Stimulated activated CD4-positive, alpha-beta T cell treated with anti-CD3 and anti-CD28 coated beads, Interleukin-12 subunit alpha, Interleukin-12 subunit beta, amount 100 ng/mL, for 24 hours (primary cell): ENCODE results near the gene ZNF853.
A peak's percentile ranks its signal among the peaks of the same experiment; 100 is the strongest.
"Not testable (repeated sequence)": the region's sequence is repeated elsewhere in the genome, so short reads cannot be mapped to it uniquely, and the experiment has no call there.

Source experiments
- DNase-seq, 2 experiments: peaks; one replicate each; pipeline ENCODE4 v3.0.0-alpha.2; 2020; ENCODE audit warnings: low read depth in 2 of 2

The ZNF853 gene

DNA sequence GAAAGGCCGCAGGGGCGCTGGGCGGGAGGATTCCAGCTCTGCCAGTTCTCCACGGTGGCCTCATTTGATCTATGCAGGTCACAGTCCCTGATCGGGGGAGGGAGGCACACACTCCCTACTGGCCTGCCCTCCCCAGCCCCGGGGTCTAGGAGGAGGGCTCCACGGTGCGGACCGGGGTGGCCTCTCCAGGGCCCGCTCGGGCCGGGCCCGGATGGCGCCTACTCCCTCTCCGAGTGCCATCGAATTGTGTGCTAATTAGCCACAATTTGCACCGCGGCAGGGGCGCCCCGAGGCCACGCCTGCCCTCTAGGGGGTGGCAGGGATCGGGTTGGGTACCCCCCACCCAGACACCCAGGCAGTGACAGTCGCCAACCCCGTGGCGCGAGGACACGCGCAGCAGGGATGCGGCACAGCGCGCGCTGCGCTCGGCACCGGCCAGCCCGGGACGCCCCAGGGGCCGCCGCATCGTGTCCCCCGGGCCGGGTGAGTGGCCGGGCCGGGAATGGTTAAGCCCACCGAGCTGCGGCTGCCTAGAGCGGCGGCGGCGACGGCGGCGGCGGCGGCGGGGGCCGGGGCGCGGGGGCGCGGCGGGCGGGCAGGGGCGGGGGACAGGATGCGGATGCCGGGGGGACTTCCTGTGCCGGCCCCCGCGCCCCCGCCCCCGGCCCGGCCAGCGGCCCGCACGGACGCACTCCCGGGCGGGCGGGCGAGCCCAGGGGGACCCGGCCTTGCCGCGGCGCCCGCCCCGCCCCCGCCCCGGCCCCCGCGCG lies at the start of gene ZNF853:
ZNF853 (plus strand) TSS at position 658 of the 770 bp plus-strand sequence. CDS start 565 bp downstream, outside the sequence.
- no peak for DNase-seq

DNA sequence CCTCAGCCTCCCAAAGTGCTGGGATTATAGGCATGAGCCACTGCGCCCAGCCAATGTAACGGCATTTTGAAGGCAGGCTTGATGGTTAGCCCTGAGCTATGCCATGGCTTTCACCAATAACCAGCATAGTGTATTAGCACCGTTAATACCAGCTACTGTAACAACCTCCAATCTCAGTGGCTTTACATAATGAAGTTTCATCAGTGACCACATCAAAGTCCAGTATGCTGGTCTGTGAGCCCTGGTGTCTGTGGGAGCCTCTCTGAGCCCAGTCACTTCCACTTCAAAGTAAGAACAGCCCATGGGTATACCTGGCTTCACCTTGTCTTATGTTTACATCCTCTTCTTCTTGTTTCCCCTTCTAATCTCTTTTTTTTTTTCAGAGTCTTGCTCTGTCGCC lies 49.8 kb upstream of the ZNF853 start:
- DNase-seq, result no peak

DNA sequence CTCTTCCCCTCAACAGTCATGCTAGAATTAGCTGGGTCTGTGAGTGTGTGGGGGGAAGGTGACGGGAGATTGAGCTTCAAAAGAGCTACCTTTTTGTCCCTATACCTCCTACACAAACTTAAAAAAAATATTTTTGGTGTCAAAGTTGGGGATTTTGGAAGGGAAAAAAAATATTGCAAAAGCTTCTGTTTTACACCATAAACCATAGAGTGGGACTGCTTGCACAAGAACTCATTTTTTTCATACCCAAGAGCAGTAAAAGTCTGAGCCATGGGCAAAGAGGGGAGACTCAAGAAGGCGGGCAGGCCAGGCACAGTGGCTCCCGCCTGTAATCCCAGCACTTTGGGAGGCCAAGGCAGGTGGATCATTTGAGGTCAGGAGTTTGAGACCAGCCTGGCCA lies 47.5 kb upstream of the ZNF853 start:
- no peak for DNase-seq

DNA sequence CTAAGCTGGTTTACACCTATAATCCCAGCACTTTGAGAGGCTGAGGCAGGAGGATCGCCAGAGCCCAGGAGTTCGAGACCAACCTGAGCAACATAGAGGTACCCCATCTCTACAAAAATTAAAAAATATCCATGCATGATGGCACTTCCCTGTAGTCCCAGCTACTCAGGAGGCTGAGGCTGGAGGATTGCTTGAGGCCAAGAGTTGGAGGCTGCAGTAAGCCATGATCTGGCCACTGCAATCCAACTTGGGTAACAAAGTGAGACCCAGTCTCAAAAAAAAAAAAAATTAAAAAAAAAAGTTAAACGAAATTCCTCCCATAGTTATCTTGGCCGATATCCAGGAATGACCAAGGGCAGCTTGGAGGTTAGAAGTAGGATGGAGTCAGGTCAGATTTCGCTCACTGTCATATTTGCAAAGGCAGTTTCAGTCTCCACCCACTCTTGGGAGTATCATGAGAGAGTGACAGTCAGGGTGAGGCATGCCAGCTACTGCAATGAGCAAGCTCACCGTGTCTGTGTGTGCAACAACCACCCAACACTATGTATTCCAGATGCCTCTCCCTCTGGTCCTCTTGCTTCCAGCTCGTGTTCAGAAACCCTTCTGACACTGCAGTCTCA lies 44.1 kb upstream of the ZNF853 start:
- DNase-seq, result no peak

DNA sequence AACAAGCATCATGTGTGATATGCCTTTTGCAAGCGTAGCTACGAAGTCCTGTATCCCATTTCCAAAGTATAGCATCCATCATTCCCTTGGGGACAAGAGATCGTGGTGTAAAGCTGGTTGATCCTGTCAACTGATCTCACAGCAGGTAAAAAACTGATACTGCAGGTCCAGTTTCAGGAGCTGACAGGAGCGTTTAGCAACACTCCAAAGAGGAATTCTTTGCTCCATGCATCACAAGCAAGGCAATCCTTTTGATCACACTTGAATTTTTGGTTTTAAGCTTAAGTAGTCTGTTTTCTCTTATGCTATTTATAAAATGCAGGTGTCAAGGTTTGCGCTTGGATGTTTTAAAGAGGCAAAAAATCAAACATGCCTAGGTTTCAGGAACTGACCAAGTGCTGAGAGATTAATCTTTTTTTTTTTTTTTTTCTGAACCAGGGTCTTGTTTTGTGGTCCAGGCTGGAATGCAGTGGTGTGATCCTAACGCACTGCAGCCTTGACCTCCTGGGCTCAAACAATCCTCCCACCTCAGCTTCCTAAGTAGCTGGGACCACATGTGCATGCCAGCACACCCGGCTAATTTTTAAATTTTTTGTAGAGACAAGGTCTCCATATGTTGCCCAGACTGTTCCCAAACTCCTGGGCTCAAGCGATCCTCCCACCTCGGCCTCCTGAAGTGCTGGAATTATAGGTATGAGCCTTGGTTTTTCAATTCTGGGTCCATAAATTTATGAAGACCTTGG lies 40.0 kb upstream of the ZNF853 start:
- no peak for DNase-seq

DNA sequence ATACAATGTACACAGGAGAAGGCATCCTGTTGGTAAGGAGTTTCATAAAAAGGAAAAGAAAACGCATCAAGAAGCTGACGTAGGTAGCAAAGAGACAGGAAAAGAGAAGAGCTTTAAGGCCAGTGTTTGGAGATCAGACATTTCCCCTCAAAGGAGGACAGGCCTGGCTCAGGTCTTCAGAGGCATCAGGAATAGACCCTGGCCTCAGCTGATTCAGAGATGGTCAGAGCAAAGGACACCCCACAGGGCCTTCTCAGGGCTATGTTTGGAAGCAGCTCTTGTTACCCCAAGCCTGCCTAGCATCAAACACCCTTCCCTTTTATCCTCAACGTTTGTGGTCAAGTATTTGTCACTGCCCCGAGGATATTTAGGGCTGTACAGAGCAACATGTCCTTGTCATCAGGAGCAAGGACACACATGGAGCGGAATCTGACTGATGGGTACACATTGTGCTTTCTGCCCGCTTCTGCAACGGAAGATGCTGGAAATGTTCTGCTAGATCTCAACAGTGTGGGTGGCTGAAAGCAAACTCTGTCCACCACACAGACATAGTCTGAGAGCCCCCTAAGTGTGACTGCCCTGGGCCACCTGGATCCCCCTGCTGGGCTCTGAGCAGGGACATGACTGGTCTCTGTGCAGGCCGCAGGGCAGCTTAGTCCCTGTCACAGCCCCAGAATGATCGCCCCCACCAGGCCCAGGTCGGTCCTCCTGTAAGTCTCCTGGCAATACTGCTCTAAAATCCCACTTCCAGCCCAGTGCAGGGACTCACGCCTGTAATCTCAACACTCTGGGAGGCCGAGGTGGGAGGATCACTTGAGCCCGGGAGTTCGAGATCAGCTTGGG lies 39.2 kb upstream of the ZNF853 start:
- DNase-seq, result no peak

DNA sequence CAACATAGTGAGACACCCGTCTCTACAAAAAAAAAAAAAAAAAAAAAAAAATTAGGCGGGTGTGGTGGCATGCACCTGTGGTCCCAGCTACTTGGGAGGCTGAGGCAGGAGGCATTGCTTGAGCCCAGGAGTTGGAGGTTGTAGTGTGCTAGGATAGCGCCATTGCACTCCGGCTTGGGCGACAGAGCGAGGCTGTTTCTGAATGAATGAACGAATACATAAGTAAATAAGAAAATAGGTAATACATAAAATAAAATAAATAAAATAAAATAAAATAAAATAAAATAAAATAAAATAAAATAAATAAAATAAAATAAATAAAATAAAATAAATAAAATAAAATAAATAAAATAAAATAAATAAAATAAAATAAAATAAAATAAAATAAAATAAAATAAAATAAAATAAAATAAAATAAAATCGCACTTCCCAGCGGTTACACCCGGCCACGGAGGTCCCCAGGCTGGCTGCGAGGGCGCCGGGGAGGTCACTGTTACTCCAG lies 38.5 kb upstream of the ZNF853 start:
- not testable (repeated sequence) for DNase-seq

DNA sequence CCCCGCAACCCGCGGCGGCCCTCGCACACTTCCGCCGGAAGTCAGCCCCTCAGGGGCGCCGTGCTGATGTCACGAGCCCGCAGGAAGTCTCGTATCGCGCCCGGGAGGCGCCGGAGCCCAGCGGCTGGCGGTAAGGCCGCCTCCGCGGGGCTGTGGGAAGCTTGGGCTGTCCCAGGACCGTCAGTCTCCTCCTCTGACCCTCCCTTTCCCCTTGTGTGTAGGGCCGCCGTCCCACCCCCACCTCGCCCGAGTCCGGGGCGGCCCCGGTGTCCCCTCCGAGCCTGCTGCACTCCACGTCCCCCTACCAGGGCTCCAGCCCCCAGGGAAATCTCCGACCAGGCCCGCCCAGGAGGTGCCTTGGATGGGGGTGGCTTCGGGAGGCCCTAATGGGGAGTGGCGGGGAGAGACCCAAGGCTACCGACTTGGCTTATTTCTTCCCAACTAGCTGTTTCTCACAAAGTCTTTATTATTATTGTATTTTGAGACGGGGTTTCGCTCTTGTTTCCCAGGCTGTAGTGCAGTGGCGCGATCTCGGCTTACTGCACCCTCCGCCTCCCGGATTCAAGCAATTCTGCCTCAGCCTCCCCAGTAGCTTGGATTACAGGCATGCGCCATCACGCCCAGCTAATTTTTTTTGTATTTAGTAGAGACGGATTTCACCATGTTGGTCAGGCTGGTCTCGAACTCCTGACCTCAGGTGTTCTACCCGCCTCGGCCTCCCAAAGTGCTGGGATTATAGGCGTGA lies 37.9 kb upstream of the ZNF853 start, which contains the start of gene ZDHHC4:
ZDHHC4 (plus strand) TSS at position 86 of the 745 bp plus-strand sequence. CDS start 3,108 bp downstream, outside the sequence.
- peak; percentile 83 to 85 for DNase-seq

DNA sequence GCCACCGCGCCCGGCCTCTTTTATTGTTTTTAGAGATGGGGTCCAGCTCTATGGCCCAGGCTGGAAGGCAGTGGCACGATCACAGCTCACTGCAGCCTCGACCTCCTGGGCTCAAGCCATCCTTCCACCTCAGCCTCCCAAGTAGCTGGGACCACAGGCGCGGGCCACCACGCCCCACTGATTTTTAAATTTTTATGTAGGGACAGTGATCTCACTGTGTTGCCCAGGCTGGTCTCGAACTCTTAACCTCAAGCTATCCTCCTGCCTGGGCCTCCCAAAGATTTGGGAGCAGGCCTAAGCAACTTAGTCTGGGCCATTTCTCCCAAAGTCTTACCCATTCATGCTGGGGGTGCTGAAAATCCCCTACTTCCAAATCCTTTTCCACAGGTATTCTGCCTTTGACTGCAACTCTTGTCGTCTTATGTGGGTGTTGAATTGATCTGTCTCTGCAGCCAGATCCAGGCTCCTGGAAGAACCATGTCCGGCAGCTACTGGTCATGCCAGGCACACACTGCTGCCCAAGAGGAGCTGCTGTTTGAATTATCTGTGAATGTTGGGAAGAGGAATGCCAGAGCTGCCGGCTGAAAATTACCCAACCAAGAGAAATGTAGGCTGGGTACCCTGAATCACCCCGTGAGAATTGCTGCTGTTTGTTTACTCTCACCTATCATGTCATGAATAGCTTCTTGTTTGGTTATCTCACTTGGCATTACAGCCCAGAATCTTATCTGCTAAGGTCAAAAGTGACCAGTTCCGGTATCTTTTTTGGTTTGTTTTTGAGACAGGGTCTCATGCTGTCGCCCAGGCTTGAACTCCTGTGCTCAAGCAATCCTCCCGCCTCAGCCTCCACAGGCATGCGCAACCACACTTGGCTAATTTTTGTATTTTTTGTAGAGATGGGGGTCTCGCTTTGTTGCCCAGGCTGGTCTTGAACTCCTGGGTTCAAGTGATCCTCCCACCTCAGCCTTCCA lies 37.0 kb upstream of the ZNF853 start:
- no peak for DNase-seq

DNA sequence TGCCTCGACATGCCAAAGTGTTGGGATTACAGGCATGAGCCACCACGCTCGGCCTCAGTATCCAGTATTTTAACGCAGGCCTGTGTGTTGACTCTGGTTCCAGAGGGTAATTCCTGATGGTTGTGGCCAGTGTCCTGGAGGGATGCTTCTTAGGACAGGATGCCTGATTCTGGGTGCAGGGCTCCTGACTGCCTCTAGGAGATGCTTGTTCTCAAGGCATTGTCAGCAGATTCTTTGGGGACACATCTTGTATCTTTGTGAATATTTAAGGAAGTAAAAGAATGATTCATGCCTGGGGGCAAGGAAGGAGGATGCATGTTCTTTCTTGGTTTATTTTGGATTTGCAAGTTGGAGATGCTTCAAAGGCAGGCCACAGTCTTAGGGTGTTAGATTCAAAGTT lies 36.0 kb upstream of the ZNF853 start:
- no peak for DNase-seq

DNA sequence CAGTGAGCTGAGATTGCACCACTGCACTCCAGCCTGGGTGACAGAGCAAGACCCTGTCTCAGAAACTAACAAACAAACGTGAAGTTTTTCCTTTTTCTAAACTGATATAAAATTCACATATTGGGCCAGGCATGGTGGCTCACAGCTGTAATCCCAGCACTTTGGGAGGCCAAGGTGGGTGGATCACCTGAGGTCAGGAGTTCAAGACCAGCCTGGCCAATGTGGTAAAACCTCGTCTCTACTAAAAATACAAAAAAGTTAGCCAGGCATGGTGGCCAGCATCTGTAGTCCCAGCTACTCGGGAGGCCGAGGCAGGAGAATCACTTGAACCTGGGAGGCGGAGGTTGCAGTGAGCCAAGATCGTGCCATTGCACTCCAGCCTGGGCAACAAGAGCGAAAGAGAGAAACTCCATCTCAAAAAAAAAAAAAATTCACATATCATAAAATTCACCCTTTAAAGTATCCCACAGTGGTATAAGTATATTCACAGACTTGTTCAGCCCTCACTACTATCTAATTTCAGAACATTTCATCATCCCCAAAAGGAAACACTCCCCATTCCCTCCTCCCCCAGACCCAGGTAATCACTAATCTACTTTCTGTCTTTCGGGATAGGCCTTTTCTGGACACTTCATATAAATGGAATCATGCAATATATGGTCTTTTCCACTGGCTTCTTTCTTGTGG lies 29.5 kb upstream of the ZNF853 start:
- DNase-seq, result not testable (repeated sequence)

DNA sequence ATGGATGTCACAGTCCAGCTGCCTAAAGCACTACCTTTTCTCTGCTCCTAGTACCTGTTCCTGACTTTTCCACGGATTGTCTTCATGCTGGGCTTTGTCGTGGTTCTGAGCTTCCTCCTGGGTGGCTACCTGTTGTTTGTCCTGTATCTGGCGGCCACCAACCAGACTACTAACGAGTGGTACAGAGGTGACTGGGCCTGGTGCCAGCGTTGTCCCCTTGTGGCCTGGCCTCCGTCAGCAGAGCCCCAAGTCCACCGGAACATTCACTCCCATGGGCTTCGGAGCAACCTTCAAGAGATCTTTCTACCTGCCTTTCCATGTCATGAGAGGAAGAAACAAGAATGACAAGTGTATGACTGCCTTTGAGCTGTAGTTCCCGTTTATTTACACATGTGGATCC lies 26.8 kb upstream of the ZNF853 start:
- DNase-seq, result no peak

DNA sequence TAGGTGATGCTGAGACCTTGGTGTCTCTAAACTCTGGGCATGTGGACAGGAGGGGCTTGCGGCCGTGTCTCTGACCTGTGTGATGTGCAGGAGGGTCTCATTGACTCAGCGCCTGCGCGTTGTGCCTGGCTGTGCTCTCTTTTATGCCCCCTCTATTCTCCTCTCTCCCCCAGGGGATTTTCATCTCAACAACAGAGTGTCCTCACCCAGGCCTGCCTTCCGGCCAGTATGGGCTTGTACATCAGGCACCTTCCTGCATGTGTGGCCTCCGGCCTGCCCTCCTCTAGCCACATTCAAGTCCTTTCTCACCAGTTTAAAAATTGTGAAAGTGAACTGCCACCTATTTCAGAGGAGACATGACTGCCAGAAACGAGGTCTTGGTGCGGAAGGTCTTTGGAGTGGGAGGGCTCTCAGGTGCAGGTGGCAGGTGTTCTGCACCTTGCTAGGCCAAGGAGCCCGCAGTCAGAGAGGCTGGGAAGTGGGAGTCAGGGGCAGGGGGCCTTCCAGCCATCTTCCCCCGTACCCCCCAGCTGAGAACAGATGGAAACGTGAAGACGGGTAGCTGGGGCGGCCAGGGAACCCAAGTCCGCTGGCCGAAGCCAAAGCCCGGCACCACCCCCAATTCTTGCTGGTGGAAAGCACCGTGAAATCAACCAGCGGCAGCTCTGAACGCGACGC lies 26.1 kb upstream of the ZNF853 start:
- no peak for DNase-seq

DNA sequence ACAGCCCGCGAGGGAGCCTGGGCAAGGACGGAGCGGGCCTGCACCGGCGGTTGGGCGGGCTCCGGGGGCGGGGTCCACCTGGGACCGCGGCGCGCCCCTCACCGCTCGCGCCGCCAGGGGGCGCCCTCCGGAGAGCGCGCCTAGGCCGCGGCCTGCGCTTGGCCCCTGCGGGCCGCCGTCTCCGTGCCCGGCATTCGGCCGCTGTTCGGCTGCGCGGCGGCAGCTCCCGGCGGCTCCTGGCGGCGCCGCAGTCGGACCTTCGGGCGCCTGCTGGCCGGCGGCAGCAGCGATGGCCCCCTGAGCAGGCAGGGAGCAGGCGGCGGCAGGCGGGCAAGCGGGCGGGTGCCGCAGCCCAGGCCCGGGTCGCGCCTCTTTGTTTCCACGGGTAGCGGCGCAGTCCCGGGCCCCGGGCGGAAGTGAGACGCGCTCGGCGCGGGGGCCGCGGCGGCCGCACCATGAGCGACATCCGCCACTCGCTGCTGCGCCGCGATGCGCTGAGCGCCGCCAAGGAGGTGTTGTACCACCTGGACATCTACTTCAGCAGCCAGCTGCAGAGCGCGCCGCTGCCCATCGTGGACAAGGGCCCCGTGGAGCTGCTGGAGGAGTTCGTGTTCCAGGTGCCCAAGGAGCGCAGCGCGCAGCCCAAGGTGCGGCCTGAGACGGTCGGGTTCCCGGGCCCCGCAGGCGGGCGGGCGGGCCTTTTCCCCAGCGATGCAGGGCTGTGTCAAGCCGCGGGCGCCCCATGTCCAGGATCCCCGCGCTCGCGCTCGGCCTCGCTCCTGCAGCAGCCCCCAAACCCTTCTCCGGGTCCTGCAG lies 25.4 kb upstream of the ZNF853 start, which contains the start of gene INTS15:
INTS15 (plus strand) TSS at position 193 of the 816 bp plus-strand sequence; CDS start at position 456, 263 bp downstream.
- peak; percentile 61 to 70 for DNase-seq

DNA sequence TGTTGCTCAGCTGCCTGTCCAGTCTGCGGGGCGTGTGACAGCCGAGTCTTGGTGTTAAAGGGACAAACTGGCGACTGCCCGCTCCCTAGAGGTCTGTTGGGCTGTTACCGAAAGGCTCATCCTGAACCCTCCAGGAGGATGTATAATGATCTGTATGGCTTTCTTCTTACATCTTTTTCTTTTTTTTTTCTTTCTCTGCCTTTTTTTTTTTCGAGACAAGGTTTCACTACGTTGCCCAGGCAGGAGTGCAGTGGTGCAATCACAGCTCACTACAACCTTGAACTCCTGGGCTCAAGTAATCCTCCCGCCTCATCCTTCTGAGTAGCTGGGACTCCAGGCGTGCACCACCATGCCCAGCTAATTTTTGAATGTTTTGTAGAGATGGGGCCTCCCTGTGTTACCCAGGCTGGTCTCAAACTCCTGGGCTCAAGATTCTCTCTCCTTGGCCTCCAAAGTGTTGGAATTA lies 24.7 kb upstream of the ZNF853 start:
- DNase-seq, result no peak

DNA sequence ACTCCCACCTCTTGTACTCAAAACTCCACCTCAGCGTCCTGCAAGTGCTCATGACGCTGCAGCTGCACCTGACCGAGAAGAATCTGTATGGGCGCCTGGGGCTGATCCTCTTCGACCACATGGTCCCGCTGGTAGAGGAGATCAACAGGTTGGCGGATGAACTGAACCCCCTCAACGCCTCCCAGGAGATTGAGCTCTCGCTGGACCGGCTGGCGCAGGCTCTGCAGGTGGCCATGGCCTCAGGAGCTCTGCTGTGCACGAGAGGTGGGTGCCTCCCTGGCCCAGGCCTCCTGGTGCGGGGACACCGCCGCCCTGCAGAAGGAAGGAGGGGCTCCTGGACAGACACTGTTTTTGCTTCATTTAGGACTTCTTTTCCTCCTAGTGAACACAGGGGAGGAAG lies 15.3 kb upstream of the ZNF853 start:
- DNase-seq, result no peak

DNA sequence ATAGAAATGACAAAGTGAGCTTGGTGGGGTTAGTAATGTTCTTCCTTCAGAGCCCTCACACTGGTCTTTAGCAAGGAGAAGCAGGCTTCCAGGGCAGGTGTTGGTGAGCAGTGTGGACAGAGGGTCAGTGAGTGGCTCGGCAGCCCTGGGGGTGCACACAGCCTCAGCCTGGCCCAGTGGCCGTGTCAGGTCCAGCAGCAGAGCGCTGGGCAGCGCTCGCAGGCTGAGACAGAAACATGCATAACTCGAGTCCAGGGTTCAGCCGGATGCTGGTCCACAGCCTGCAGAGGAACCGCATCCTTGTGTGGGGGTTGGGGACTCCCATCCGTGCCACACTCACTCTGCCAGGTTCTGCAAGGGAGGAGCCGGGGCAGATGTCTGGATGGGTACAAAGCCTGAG lies 11.0 kb upstream of the ZNF853 start:
- no peak for DNase-seq
